NCI-H2081 (cell line): ENCODE data around the gene TCF7L2.
A peak's percentile ranks its signal among the peaks of the same experiment; 100 is the strongest.

Source experiments
- DNase-seq, 2 experiments: peaks; one replicate each; lab custom pipeline; 2025; lab: John Stamatoyannopoulos, UW

TCF7L2 gene

GRCh38 chr10:112948196-112948595 lies 1.9 kb upstream of the TCF7L2 start:
- DNase-seq: peak in 1 of 2 experiments; percentile 5

GRCh38 chr10:112949143-112949823 lies 764 bp upstream of the TCF7L2 start:
- DNase-seq: no peak

- peak in 1 of 2 experiments; percentile 3 for DNase-seq
Observed at GRCh38 chr10:112950714-112951358, 789 bp downstream of the TCF7L2 start.

GRCh38 chr10:112951359-112952281 lies 1.6 kb downstream of the TCF7L2 start:
- no peak for DNase-seq

- DNase-seq: no peak
Observed at GRCh38 chr10:112952282-112953173, 2.5 kb downstream of the TCF7L2 start.

GRCh38 chr10:112953174-112954159 lies 3.4 kb downstream of the TCF7L2 start:
- no peak for DNase-seq

GRCh38 chr10:112954974-112955581 lies 5.0 kb downstream of the TCF7L2 start:
- DNase-seq: no peak

- no peak for DNase-seq
Observed at GRCh38 chr10:112955582-112956421, 5.8 kb downstream of the TCF7L2 start.

GRCh38 chr10:112956631-112957350 lies 6.7 kb downstream of the TCF7L2 start:
- peak in 1 of 2 experiments; percentile 7 for DNase-seq

- no peak for DNase-seq
Observed at GRCh38 chr10:112957640-112958092, 7.6 kb downstream of the TCF7L2 start.

- DNase-seq: no peak
Observed at GRCh38 chr10:112958275-112958995, 8.4 kb downstream of the TCF7L2 start.

- DNase-seq: no peak
Observed at GRCh38 chr10:112959207-112959838, 9.3 kb downstream of the TCF7L2 start.

GRCh38 chr10:112960151-112960681 lies 10.2 kb downstream of the TCF7L2 start:
- DNase-seq: no peak

GRCh38 chr10:112961609-112962008 lies 11.6 kb downstream of the TCF7L2 start:
- DNase-seq: no peak

GRCh38 chr10:112962343-112962742 lies 12.3 kb downstream of the TCF7L2 start:
- no peak for DNase-seq

GRCh38 chr10:112963835-112964234 lies 13.8 kb downstream of the TCF7L2 start:
- no peak for DNase-seq

GRCh38 chr10:112964482-112964881 lies 14.4 kb downstream of the TCF7L2 start:
- no peak for DNase-seq
